ENCODE results near the gene ADAMTS2. TPM values are rescaled to one million over a fixed set of nuclear protein-coding genes. Genes with fewer than 3 reads are reported as not detected.

The ADAMTS2 gene
- total and polyA plus RNA-seq, 3 donors from 2014 or later = 10.9 to 19.8 (median 13.6) TPM

DNA sequence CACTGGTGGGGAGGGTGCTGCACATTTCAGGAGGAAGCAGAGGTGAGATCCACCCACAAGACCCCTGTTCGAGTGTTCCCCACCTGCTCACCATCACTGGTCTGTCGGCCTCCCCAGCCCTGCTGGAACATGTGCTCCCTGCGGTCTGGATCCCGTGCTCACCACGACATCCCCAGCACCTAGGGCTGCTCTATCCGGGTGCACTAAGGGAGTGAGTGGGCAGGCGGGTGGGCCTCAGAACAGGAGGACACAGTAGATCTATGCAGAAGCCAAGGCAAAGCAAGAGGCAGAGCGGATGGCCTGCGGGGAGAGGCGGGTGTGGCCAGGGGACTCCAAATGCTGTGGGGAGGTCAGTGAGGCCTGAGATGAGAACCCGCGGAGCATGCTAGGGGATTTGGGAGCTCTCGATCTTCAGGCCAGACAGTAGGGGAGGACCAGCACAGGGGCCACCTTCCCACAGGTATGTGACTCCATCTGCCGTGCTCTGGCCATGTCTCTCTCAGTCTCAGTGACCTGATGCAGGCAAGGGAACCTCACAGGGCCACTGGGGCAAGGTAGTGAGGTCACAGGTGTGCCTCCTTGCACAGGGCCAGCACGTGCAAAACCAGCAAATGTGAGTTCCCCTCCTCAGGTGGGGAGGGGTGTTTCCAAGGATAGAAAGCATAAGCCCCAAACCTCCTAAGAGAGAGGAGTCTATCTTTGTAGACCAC is 150.9 kb downstream of the ADAMTS2 start:
- Histone ChIP-seq H3K9me3 (no peaks in the 10 kb centered on the region), H3K4me1 (peaks cover 6% of the 10 kb centered on the region), H3K36me3 (ENCODE audit: low read depth, missing control alignments) (no peaks in the 10 kb centered on the region), H3K4me3 (no peak overlapping the region), H3K27me3 (no peaks in the 10 kb centered on the region), H3K27ac (no peak overlapping the region)
- intact Hi-C loops (cut with DNase I; ENCODE audit: low total_unique reads) = no loop called here
- TF ChIP-seq POLR2A (IDR thresholded peaks at IDR 0.05) = no peak
- TF ChIP-seq, protein P1, sequence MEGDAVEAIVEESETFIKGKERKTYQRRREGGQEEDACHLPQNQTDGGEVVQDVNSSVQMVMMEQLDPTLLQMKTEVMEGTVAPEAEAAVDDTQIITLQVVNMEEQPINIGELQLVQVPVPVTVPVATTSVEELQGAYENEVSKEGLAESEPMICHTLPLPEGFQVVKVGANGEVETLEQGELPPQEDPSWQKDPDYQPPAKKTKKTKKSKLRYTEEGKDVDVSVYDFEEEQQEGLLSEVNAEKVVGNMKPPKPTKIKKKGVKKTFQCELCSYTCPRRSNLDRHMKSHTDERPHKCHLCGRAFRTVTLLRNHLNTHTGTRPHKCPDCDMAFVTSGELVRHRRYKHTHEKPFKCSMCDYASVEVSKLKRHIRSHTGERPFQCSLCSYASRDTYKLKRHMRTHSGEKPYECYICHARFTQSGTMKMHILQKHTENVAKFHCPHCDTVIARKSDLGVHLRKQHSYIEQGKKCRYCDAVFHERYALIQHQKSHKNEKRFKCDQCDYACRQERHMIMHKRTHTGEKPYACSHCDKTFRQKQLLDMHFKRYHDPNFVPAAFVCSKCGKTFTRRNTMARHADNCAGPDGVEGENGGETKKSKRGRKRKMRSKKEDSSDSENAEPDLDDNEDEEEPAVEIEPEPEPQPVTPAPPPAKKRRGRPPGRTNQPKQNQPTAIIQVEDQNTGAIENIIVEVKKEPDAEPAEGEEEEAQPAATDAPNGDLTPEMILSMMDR (IDR thresholded peaks at IDR 0.05) = no peak
- DNase-seq = no peak
- WGBS, 2 donors = 78 to 90% methylated on average over 13 to 15 of the region's 15 CpGs

DNA sequence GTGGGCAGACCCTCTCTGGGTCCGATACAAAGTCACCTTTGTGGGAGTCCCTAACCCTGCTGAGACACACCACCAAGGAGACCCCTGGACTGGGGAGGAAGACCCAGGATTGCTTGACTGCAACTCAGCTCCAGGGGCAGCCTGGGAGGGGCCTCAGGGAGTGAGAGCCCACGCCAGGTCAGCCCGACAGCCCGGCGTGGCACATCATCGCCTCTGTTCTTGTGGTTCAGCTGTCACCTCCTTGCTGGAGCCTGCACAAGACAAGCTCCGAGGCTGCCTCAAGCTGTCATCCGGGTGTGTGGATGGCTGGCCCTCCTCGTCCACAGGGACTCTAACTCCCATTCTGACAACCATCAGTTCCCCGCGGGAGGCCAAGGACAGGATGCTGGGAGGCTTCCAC is 151.5 kb downstream of the ADAMTS2 start:
- no peak for DNase-seq
- intact Hi-C loops (cut with DNase I; ENCODE audit: low total_unique reads) = no loop called here
- H3K27ac ChIP-seq = no peak overlapping the region
- H3K27me3 ChIP-seq = no peaks in the 10 kb centered on the region
- H3K4me3 ChIP-seq = no peak overlapping the region
- H3K36me3 ChIP-seq (ENCODE audit: low read depth, missing control alignments) = no peaks in the 10 kb centered on the region
- TF ChIP-seq POLR2A (IDR thresholded peaks at IDR 0.05) = no peak
- TF ChIP-seq, protein P1 (IDR thresholded peaks at IDR 0.05) = no peak
- H3K4me1 ChIP-seq = peaks cover 6% of the 10 kb centered on the region
- H3K9me3 ChIP-seq = no peaks in the 10 kb centered on the region
- WGBS, 2 donors = 69 to 72% methylated on average over 11 of the region's 11 CpGs

DNA sequence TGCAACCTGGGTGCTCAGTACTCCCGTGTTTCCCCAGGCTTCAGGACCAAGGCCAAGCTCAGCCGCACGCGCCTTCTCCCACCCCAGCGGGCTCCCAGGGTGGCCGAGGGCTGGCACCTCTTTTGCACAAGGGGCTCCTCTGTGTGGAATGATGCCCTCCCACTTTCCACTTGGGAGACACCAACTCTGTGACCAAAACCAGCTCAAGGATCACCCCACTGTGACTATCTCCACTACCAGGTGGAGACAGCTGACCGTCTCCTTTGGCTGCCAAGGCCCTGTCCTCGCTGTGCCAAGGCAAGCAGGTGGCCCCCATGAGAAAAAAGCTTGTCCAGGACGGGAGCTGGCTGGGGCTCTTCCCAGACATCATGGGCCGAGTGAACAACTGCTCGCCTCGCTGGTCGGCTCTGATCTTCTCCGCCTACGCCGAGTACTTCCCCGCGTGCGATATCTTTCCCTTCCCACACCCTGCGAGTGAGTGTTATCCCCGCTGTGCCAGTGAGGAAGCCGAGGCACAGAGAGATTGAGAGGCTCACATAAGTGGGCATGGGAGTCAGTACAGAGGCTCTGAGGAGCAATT is 152.3 kb downstream of the ADAMTS2 start:
- Histone ChIP-seq H3K36me3 (ENCODE audit: low read depth, missing control alignments) (no peaks in the 10 kb centered on the region), H3K27me3 (no peaks in the 10 kb centered on the region), H3K4me3 (no peak overlapping the region), H3K27ac (no peak overlapping the region), H3K4me1 (peaks cover 6% of the 10 kb centered on the region), H3K9me3 (no peaks in the 10 kb centered on the region)
- DNase-seq = no peak
- WGBS, 2 donors = 72 to 75% methylated on average over 17 to 22 of the region's 22 CpGs
- intact Hi-C loops (cut with DNase I; ENCODE audit: low total_unique reads) = no loop called here
- TF ChIP-seq, protein P1 (IDR thresholded peaks at IDR 0.05) = no peak
- TF ChIP-seq POLR2A (IDR thresholded peaks at IDR 0.05) = no peak

DNA sequence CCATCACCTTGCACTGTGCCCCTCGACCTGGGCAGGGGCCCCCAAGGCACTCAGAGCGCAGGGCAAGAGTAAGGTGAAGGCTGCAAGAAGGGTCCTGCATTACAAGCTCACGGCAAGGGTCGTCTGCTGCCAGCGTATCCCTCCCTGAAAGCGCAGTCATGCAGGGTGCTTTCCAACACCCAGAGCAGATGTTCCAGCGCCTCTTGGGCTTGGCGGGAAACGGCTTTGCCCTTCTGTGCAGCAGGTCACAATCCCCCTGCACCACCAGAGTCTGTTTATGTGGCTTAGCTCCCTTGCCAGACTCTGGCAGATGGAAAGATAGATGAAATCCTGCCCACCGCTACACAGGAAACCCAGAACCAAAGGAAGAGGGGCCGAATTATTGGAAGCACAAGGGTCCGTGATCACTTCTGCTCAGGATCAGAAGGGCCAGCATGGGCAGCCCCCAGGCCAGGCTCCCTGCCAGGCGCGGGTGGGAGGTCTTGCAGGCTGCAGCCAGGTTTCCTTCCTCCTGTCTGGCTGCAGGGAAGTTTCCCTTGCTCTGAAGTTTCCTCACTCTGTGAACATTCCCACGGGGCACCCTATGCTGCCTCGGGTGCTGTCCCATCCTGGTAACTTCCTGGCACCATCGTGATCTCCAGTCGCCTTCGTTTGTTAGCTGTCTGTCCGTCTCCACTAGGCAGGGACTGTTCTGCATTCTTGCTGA is 152.9 kb downstream of the ADAMTS2 start:
- no peak for DNase-seq
- Histone ChIP-seq H3K9me3 (no peaks in the 10 kb centered on the region), H3K27ac (no peak overlapping the region), H3K27me3 (no peaks in the 10 kb centered on the region), H3K36me3 (ENCODE audit: low read depth, missing control alignments) (no peaks in the 10 kb centered on the region), H3K4me3 (no peak overlapping the region), H3K4me1 (peaks cover 6% of the 10 kb centered on the region)
- WGBS, 2 donors = 67 to 76% methylated on average over 12 to 20 of the region's 20 CpGs
- no peak for TF ChIP-seq POLR2A (IDR thresholded peaks at IDR 0.05)
- TF ChIP-seq, protein P1 (IDR thresholded peaks at IDR 0.05) = no peak
- intact Hi-C loops (cut with DNase I; ENCODE audit: low total_unique reads) = no loop called here
